Left ventricle myocardium inferior (tissue), 1 donor: Measurements from ENCODE around the gene SYT5. TPM values are rescaled to one million over a fixed set of nuclear protein-coding genes. Genes with fewer than 3 reads are reported as not detected.

ENCODE experiments used
- DNase-seq: peaks from one replicate; pipeline ENCODE4 v3.0.0-alpha.2; 2020
- H3K27ac ChIP-seq: fragments of 200-600 bp; replicated peaks from 2 replicates; pipeline ENCODE4 v1.8.0; 2021
- H3K27me3 ChIP-seq: fragments of 200-600 bp; 2 replicates; pipeline ENCODE4 v1.8.0; 2021; ENCODE audit warnings: low read depth
- H3K36me3 ChIP-seq: fragments of 200-600 bp; 2 replicates; pipeline ENCODE4 v1.8.0; 2021
- H3K4me1 ChIP-seq: fragments of 200-600 bp; 2 replicates; pipeline ENCODE4 v1.8.0; 2021
- H3K4me3 ChIP-seq: fragments of 200-600 bp; 2 replicates; pipeline ENCODE4 v1.8.0; 2021; ENCODE audit warnings: mild to moderate bottlenecking, moderate library complexity
- H3K9me3 ChIP-seq: fragments of 200-600 bp; replicated peaks from 2 replicates; pipeline ENCODE4 v1.8.0; 2021
- CTCF ChIP-seq: fragments of 200-600 bp; IDR thresholded peaks from 2 replicates; pipeline ENCODE4 v1.8.0; 2021; ENCODE audit warnings: antibody characterized with exemption, mild to moderate bottlenecking, borderline replicate concordance
- intact Hi-C: fragments of 100-400 bp; cut with micrococcal nuclease; formaldehyde crosslinking; loops from one replicate; pipeline ENCODE4 v1.11.0; 2022
- total RNA-seq: library from RNA; stranded (reverse); fragmentation: NEBNext Ultra II Directional; extraction: Animal tissue kit (Norgen Biotek cat#: 25700); gene quantifications from one replicate; pipeline ENCODE4 v1.2.1, GENCODE V29; 2021
- donor health status: DM: no; HTN: yes; CAD: no; lungs with severe emphysema.

SYT5 gene
- total RNA-seq, 1 donor from 2014 or later: not detected

DNA sequence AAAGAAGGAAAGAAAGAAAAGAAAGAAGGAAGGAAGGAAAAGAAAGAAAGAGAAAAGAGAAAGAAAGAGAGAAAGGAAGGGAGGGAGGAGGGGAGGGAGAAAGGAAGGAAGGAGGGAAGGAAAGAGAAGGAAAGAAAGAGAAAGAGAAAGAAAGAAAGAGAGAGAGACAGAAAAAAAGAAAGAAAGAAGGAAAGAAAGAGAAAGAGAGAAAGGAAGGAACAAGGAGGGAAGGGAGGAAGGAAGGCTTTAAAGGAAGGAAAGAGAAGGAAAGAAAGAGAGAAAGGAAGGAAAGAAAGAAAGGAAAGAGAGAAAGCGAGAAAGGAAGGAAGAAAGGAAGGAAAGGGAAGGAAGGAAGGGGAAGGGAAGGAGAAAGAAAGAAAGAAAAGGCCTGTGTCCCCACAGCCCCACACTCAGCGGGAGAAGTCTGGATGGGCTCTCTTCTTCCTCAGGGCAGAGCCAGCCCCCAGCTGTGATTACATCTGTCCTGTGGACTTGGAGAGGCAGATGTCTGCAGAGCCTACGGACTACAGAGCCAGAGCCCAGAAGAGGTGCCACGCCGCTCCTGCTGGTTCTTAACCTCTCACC lies 19.6 kb upstream of the SYT5 start:
- H3K36me3 ChIP-seq: no peaks in the 10 kb centered on the region
- intact Hi-C loops: no loop called here
- no peak for TF ChIP-seq CTCF
- H3K27ac ChIP-seq: no peak overlapping the region
- H3K4me3 ChIP-seq: no peak overlapping the region
- no peak for DNase-seq
- no peaks in the 10 kb centered on the region for H3K9me3 ChIP-seq
- H3K4me1 ChIP-seq: no peaks in the 10 kb centered on the region
- no peaks in the 10 kb centered on the region for H3K27me3 ChIP-seq

GRCh38 chr19:55198651-55199050 lies 18.6 kb upstream of the SYT5 start:
- TF ChIP-seq CTCF: no peak
- H3K4me3 ChIP-seq: no peak overlapping the region
- no peak overlapping the region for H3K27ac ChIP-seq
- no peaks in the 10 kb centered on the region for H3K4me1 ChIP-seq
- intact Hi-C loops: no loop called here
- H3K36me3 ChIP-seq: no peaks in the 10 kb centered on the region
- no peak for DNase-seq
- H3K9me3 ChIP-seq: no peaks in the 10 kb centered on the region
- no peaks in the 10 kb centered on the region for H3K27me3 ChIP-seq

- TF ChIP-seq CTCF: no peak
- no peak for DNase-seq
- H3K9me3 ChIP-seq: no peaks in the 10 kb centered on the region
- intact Hi-C loops: no loop called here
- no peak overlapping the region for H3K4me3 ChIP-seq
- H3K27me3 ChIP-seq: no peaks in the 10 kb centered on the region
- H3K36me3 ChIP-seq: no peaks in the 10 kb centered on the region
- H3K27ac ChIP-seq: no peak overlapping the region
- no peaks in the 10 kb centered on the region for H3K4me1 ChIP-seq
These were observed 17.4 kb upstream of the SYT5 start for GRCh38 chr19:55197528-55197927.

- Histone ChIP-seq H3K4me3 (no peak overlapping the region), H3K27me3 (no peaks in the 10 kb centered on the region), H3K4me1 (no peaks in the 10 kb centered on the region), H3K27ac (no peak overlapping the region), H3K9me3 (no peaks in the 10 kb centered on the region), H3K36me3 (no peaks in the 10 kb centered on the region)
- intact Hi-C loops: no loop called here
- no peak for DNase-seq
- TF ChIP-seq CTCF: no peak
These were observed 16.7 kb upstream of the SYT5 start for GRCh38 chr19:55196803-55197202.

GRCh38 chr19:55193481-55193880 lies 13.4 kb upstream of the SYT5 start:
- H3K4me3 ChIP-seq: no peak overlapping the region
- H3K27me3 ChIP-seq: peaks cover 9% of the 10 kb centered on the region
- no peak for DNase-seq
- no peak for TF ChIP-seq CTCF
- H3K27ac ChIP-seq: no peak overlapping the region
- H3K36me3 ChIP-seq: no peaks in the 10 kb centered on the region
- H3K9me3 ChIP-seq: no peaks in the 10 kb centered on the region
- no peaks in the 10 kb centered on the region for H3K4me1 ChIP-seq
- intact Hi-C loops: no loop called here
